ENCODE data around the gene LIF.

DNA sequence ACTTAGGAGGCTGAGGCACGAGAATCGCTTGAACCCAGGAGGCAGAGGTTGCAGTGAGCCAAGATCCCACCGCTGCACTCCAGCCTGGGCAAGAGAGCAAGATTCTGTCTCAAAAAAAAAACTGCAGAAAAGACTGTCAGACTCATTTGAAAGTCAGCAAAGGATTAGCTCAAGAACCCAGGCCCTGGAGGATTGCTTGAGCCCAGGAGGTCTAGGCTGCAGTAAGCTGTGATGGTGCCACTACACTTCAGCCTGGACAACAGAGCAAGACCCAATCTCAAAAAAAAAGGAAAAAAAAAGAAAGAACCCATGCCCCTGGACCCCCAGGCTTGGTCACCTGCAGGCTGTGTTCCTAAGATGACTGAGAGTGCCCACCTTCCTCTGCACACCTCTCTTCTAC lies 16.2 kb downstream of the LIF start:
- TF ChIP-seq, protein P1, sequence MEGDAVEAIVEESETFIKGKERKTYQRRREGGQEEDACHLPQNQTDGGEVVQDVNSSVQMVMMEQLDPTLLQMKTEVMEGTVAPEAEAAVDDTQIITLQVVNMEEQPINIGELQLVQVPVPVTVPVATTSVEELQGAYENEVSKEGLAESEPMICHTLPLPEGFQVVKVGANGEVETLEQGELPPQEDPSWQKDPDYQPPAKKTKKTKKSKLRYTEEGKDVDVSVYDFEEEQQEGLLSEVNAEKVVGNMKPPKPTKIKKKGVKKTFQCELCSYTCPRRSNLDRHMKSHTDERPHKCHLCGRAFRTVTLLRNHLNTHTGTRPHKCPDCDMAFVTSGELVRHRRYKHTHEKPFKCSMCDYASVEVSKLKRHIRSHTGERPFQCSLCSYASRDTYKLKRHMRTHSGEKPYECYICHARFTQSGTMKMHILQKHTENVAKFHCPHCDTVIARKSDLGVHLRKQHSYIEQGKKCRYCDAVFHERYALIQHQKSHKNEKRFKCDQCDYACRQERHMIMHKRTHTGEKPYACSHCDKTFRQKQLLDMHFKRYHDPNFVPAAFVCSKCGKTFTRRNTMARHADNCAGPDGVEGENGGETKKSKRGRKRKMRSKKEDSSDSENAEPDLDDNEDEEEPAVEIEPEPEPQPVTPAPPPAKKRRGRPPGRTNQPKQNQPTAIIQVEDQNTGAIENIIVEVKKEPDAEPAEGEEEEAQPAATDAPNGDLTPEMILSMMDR (IDR thresholded peaks at IDR 0.05; ENCODE audit: poor library complexity): no peak
- TF ChIP-seq EZH2 (IDR thresholded peaks at IDR 0.05; ENCODE audit: borderline replicate concordance): no peak
